Uterus (tissue), 2 donors: ENCODE data around the gene SIM1.

Experiments
- POLR2A ChIP-seq, 2 donors: fragments of 450-650 bp; IDR thresholded peaks; one replicate each; pipeline ENCODE4 v1.6.1; 2016; ENCODE audit warnings: antibody characterized with exemption in 2 of 2, mild to moderate bottlenecking in 1 of 2, moderate library complexity in 1 of 2
- TF ChIP-seq, protein P1 (sequence below), 4 experiments: fragments of 200-600 bp in 2 of 4; fragments of 450-650 bp in 2 of 4; sonication (generic) in 2 of 4; IDR thresholded peaks; one replicate each; pipeline ENCODE4 v1.5.1; 2016 to 2019; ENCODE audit warnings: antibody characterized with exemption in 4 of 4, mild to moderate bottlenecking in 2 of 4, moderate library complexity in 1 of 4

DNA sequence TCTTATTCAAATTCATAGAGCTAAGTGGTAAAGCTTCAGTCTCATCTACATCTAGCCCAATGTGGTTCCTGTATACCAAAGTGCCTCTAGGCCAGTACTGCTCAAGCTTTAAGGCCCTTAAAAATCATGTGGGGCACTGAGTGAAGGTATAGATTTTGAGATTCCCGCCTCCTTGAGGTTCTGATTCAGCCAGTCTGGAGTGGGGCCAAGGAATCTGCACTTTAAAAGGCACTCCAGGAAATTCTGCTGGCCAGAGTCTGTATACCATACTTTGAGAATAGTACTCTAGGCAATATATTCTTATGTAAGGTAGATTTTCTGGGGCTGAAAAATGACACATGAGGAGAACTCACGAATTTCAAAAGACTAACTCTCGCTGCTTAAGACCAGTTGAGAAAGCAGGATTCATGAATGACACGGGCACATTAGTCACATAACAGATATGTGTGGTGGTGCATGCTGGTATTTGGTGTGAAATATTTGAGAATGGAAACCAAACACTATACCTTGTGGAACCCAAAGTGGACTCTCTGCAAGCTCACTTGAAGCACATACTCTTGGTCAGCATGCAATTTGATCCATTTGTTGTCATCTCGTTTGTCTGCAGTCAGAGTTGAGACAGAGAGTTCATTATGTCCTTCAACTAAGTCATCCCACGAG, 47.6 kb upstream of the SIM1 start:
- TF ChIP-seq, protein P1, sequence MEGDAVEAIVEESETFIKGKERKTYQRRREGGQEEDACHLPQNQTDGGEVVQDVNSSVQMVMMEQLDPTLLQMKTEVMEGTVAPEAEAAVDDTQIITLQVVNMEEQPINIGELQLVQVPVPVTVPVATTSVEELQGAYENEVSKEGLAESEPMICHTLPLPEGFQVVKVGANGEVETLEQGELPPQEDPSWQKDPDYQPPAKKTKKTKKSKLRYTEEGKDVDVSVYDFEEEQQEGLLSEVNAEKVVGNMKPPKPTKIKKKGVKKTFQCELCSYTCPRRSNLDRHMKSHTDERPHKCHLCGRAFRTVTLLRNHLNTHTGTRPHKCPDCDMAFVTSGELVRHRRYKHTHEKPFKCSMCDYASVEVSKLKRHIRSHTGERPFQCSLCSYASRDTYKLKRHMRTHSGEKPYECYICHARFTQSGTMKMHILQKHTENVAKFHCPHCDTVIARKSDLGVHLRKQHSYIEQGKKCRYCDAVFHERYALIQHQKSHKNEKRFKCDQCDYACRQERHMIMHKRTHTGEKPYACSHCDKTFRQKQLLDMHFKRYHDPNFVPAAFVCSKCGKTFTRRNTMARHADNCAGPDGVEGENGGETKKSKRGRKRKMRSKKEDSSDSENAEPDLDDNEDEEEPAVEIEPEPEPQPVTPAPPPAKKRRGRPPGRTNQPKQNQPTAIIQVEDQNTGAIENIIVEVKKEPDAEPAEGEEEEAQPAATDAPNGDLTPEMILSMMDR (IDR thresholded peaks at IDR 0.05) = no peak
- TF ChIP-seq POLR2A (IDR thresholded peaks at IDR 0.05) = no peak
